Pancreas (tissue), 10 donors: ENCODE measurements around the gene SPR. TPM values are rescaled to one million over a fixed set of nuclear protein-coding genes. Genes with fewer than 3 reads are reported as not detected.

ENCODE experiments used
- ATAC-seq, 4 donors: fragments of 200-7000 bp; cut with Tn5 transposase; one replicate each; pipeline versions ENCODE4 v1.8.0 to v1.9.1; 2020; ENCODE audit warnings: mild to moderate bottlenecking in 4 of 4, moderate library complexity in 4 of 4
- DNase-seq, 6 donors: peaks; one replicate each; pipeline ENCODE4 v3.0.0-alpha.2; 2020
- FAIRE-seq: peaks from 2 replicates; lab custom pipeline; 2012; peaks lifted over from hg19 to GRCh38; lab: Jason Lieb, UNC
- H3K27ac ChIP-seq, 4 donors: fragments of 200-600 bp; sonication (generic); 1 replicate in 3 of 4; 2 replicates in 1 of 4; pipeline versions ENCODE4 v1.5.0 to v1.8.0; 2020
- H3K27me3 ChIP-seq, 4 donors: fragments of 200-600 bp; one replicate each; pipeline ENCODE4 v1.8.0; 2021
- H3K36me3 ChIP-seq, 3 donors: fragments of 200-600 bp; sonication (generic) in 1 of 3; one replicate each; pipeline versions ENCODE4 v1.5.0 to v1.8.0; 2020 to 2021
- H3K4me1 ChIP-seq, 3 donors: fragments of 200-600 bp; one replicate each; pipeline ENCODE4 v1.8.0; 2021
- H3K4me3 ChIP-seq, 4 donors: fragments of 200-600 bp; sonication (generic) in 2 of 4; one replicate each; pipeline versions ENCODE4 v1.5.0 to v1.8.0; 2020 to 2021
- H3K9me3 ChIP-seq, 4 donors: fragments of 200-600 bp; one replicate each; pipeline ENCODE4 v1.8.0; 2021
- WGBS, 2 donors: extraction: QIAGEN DNeasy Blood & Tissue Kit; methylation state at CpG; one replicate each; pipeline ENCODE4 v1.1.7; 2013; 5-methylcytosine and 5-hydroxymethylcytosine counted together
- intact Hi-C, 3 donors: fragments of 100-400 bp; cut with DNase I; formaldehyde crosslinking; loops; one replicate each; pipeline versions ENCODE4 v1.11.1 to v1.14.2; 2022
- polyA plus RNA-seq, 2 donors: library from polyadenylated mRNA; stranded (reverse); fragments of 200-250 nt; gene quantifications; one replicate each; pipeline ENCODE4 v1.2.3, GENCODE V29; 2013
- total RNA-seq, 6 donors: library from RNA; stranded (reverse); fragmentation: NEBNext Ultra II Directional in 4 of 6; extraction: Animal tissue kit (Norgen Biotek cat#: 25700) in 4 of 6; gene quantifications; one replicate each; pipeline versions ENCODE4 v1.2.1 to v1.2.4, GENCODE V29; 2021 to 2023
- TF ChIP-seq, protein P1 (sequence below), 4 donors: fragments of 200-600 bp; sonication (generic) in 3 of 4; IDR thresholded peaks; one replicate each; pipeline versions ENCODE4 v1.5.0 to v1.8.0; 2021; ENCODE audit warnings: antibody characterized with exemption in 4 of 4
- donor health status: healthy with polysubstance abuse.
- donor health status: DM: no; HTN: no; CAD: no; lungs with moderate emphysema.
- donor health status: DM: no; HTN: no; CAD: no.
- donor health status: control.
- donor health status: control.
- donor health status: Bipolar disorder and iron deficiency.
- donor health status: DM: yes; HTN: yes; CAD: no.
- donor health status: DM: no; HTN: no; CAD: no.
- donor health status: DM: no; HTN: no; CAD: no.
- donor health status: DM: yes; HTN: yes; CAD: no.

Gene SPR
- total and polyA plus RNA-seq, 8 donors = 31.3 to 47.8 (median 38.7) TPM

DNA sequence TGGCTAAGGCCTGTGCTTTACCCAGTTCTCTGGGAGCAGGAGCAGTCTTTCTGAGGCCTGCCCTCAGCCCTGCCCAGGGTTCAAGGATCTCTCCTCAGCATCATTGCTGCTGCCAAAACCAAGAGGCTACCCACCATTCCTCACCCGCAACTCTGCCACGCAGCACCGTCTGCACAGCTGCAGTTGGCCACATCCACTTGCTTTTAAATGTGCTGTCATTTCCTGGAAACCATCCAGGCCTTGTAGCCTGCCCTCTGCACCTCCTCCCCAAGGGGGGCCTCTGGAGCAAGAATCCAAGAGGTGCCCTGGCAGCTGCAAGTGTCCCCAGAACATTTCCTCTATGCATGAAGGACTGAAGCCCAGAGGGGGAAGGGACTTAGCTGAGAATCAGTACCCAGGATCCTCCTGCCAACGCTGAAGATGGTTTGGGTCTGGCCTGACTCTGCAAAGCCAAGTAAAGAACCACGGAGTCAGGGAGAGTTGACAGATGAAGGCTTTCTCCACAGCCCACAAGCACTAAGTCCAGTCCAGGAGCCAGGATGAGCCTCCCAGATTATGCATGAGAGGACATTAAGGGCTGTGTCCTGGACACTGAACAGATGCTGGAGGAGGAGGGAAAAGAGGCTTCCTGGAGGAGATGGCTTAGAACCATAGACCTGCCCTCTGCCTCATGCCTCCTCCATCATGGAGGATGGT lies 45.0 kb downstream of the SPR start:
- Histone ChIP-seq H3K4me3 (no peak overlapping the region), H3K4me1 (no peaks in the 10 kb centered on the region), H3K27me3 (peaks cover 0 to 6% (median 0%) of the 10 kb centered on the region in 4 donors), H3K27ac (no peak overlapping the region), H3K36me3 (no peaks in the 10 kb centered on the region), H3K9me3 (no peaks in the 10 kb centered on the region)
- peak in 1 of 6 donors; percentile 18 for DNase-seq
- no peak for FAIRE-seq
- intact Hi-C loops = no loop called here
- TF ChIP-seq, protein P1, sequence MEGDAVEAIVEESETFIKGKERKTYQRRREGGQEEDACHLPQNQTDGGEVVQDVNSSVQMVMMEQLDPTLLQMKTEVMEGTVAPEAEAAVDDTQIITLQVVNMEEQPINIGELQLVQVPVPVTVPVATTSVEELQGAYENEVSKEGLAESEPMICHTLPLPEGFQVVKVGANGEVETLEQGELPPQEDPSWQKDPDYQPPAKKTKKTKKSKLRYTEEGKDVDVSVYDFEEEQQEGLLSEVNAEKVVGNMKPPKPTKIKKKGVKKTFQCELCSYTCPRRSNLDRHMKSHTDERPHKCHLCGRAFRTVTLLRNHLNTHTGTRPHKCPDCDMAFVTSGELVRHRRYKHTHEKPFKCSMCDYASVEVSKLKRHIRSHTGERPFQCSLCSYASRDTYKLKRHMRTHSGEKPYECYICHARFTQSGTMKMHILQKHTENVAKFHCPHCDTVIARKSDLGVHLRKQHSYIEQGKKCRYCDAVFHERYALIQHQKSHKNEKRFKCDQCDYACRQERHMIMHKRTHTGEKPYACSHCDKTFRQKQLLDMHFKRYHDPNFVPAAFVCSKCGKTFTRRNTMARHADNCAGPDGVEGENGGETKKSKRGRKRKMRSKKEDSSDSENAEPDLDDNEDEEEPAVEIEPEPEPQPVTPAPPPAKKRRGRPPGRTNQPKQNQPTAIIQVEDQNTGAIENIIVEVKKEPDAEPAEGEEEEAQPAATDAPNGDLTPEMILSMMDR (IDR thresholded peaks at IDR 0.05) = no peak
- 51 to 66% methylated on average over 5 of the region's 5 CpGs for WGBS, 2 donors
- ATAC-seq = no peak

DNA sequence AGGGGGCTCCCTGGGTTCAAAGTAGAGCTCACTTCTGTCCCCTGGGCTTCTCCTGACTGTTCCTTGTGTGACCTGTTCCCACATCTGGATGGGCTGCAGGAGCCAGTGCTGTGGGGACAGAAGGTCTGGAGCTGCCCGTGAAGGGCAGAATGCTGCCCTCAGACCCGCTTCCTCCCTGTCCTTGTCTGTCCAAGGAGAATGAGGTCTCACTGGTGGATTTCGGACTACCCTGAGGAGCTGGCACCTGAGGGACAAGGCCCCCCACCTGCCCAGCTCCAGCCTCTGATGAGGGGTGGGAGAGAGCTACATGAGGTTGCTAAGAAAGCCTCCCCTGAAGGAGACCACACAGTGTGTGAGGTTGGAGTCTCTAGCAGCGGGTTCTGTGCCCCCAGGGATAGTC lies 45.6 kb downstream of the SPR start:
- no peaks in the 10 kb centered on the region for H3K36me3 ChIP-seq
- H3K27ac ChIP-seq = no peak overlapping the region
- intact Hi-C loops = no loop called here
- FAIRE-seq (no peak), DNase-seq (peak in 1 of 6 donors; percentile 15), ATAC-seq (no peak)
- no peaks in the 10 kb centered on the region for H3K27me3 ChIP-seq
- H3K9me3 ChIP-seq = no peaks in the 10 kb centered on the region
- TF ChIP-seq, protein P1 (IDR thresholded peaks at IDR 0.05) = no peak
- WGBS, 2 donors = 85 to 90% methylated on average over 4 of the region's 4 CpGs
- H3K4me3 ChIP-seq = no peak overlapping the region
- H3K4me1 ChIP-seq = no peaks in the 10 kb centered on the region

DNA sequence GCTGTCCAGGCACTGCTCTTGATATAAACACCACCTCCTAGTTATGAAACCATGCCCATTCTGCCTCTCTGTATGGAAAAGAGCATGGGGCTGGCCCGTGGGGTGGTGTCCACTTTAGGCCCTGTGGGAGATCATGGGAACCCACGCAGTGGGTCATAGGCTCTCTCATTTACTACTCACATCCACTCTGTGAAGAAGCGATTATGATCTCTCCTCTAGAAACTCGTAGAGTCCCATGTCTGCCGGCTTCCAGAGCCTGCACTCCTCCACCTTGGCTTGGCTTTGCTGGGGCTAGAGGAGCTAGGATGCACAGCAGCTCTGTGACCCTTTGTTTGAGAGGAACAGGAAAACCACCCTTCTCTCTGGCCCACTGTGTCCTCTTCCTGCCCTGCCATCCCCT lies 46.0 kb downstream of the SPR start:
- H3K27ac ChIP-seq = no peak overlapping the region
- 80 to 84% methylated on average over 5 of the region's 5 CpGs for WGBS, 2 donors
- FAIRE-seq (no peak), DNase-seq (no peak), ATAC-seq (no peak)
- H3K36me3 ChIP-seq = no peaks in the 10 kb centered on the region
- intact Hi-C loops = no loop called here
- H3K9me3 ChIP-seq = no peaks in the 10 kb centered on the region
- no peak overlapping the region for H3K4me3 ChIP-seq
- no peaks in the 10 kb centered on the region for H3K4me1 ChIP-seq
- TF ChIP-seq, protein P1 (IDR thresholded peaks at IDR 0.05) = no peak
- no peaks in the 10 kb centered on the region for H3K27me3 ChIP-seq

DNA sequence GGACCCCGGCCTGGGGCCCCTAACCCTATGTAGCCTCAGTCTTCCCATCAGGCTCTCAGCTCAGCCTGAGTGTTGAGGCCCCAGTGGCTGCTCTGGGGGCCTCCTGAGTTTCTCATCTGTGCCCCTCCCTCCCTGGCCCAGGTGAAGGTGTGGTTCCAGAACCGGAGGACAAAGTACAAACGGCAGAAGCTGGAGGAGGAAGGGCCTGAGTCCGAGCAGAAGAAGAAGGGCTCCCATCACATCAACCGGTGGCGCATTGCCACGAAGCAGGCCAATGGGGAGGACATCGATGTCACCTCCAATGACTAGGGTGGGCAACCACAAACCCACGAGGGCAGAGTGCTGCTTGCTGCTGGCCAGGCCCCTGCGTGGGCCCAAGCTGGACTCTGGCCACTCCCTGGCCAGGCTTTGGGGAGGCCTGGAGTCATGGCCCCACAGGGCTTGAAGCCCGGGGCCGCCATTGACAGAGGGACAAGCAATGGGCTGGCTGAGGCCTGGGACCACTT lies 46.5 kb downstream of the SPR start:
- DNase-seq (peak in 2 of 6 donors; percentile 23 to 49), FAIRE-seq (no peak), ATAC-seq (no peak)
- Histone ChIP-seq H3K27ac (no peak overlapping the region), H3K36me3 (no peaks in the 10 kb centered on the region), H3K4me3 (no peak overlapping the region), H3K4me1 (no peaks in the 10 kb centered on the region), H3K27me3 (no peaks in the 10 kb centered on the region), H3K9me3 (no peaks in the 10 kb centered on the region)
- 72 to 82% methylated on average over 10 to 12 of the region's 12 CpGs for WGBS, 2 donors
- intact Hi-C loops = no loop called here
- TF ChIP-seq, protein P1 (IDR thresholded peaks at IDR 0.05) = no peak
